Stimulated activated CD8-positive, alpha-beta memory T cell treated with anti-CD3 and anti-CD28 coated beads, Interleukin-4, amount 100 ng/mL, for 1 hour (primary cell): ENCODE measurements around the gene SCAMP3.
"Not testable (repeated sequence)": the region's sequence is repeated elsewhere in the genome, so short reads cannot be mapped to it uniquely, and the experiment has no call there.

ENCODE experiments used
- DNase-seq, 2 donors: peaks; one replicate each; pipeline ENCODE4 v3.0.0-alpha.2; 2020; ENCODE audit warnings: low read depth in 2 of 2, low spot score in 1 of 2

The SCAMP3 gene

GRCh38 chr1:155261852-155262673 is at the start of gene SCAMP3:
Gene SCAMP3 (minus strand): TSS chr1:155262360. CDS start chr1:155262151, 209 bp downstream.
- DNase-seq, result peak; percentile 66 to 74

- DNase-seq, result no peak
These were observed 47.4 kb upstream of the SCAMP3 start for GRCh38 chr1:155309423-155310021.

GRCh38 chr1:155308493-155309422 is 46.6 kb upstream of the SCAMP3 start, which contains the start of gene FDPS:
Gene FDPS (plus strand): TSS chr1:155308866. CDS start chr1:155309790, 924 bp downstream.
- peak; percentile 89 to 94 for DNase-seq

GRCh38 chr1:155307247-155307740 is 45.1 kb upstream of the SCAMP3 start:
- DNase-seq, result no peak

GRCh38 chr1:155305881-155306391 is 43.8 kb upstream of the SCAMP3 start:
- DNase-seq, result no peak

- DNase-seq, result no peak
These were observed 42.5 kb upstream of the SCAMP3 start for GRCh38 chr1:155304558-155305063.

- no peak for DNase-seq
These were observed 39.2 kb upstream of the SCAMP3 start, which contains the start of gene PKLR for GRCh38 chr1:155301342-155301841. Gene PKLR (minus strand): TSS chr1:155301438. CDS start chr1:155301395, 43 bp downstream.

GRCh38 chr1:155300553-155301329 is 38.6 kb upstream of the SCAMP3 start:
- no peak for DNase-seq

- DNase-seq, result no peak
These were observed 37.9 kb upstream of the SCAMP3 start for GRCh38 chr1:155300024-155300423.

GRCh38 chr1:155297384-155297783 is 35.2 kb upstream of the SCAMP3 start:
- no peak for DNase-seq

GRCh38 chr1:155296661-155297060 is 34.5 kb upstream of the SCAMP3 start:
- no peak for DNase-seq

GRCh38 chr1:155295942-155296267 is 33.7 kb upstream of the SCAMP3 start:
- no peak for DNase-seq

- no peak for DNase-seq
These were observed 33.2 kb upstream of the SCAMP3 start for GRCh38 chr1:155295183-155295941.

- DNase-seq, result no peak
These were observed 32.5 kb upstream of the SCAMP3 start for GRCh38 chr1:155294520-155295182.

GRCh38 chr1:155293086-155293749 is 31.1 kb upstream of the SCAMP3 start:
- no peak for DNase-seq

GRCh38 chr1:155291006-155291405 is 28.8 kb upstream of the SCAMP3 start:
- DNase-seq, result not testable (repeated sequence)

- no peak for DNase-seq
These were observed 25.9 kb upstream of the SCAMP3 start for GRCh38 chr1:155287987-155288543.

GRCh38 chr1:155286544-155286943 is 24.4 kb upstream of the SCAMP3 start:
- no peak for DNase-seq
